GM12801 (cell line): ENCODE results near the gene ICA1L.

Experiments used
- TF ChIP-seq, protein P1 (sequence below): IDR thresholded peaks from one replicate; pipeline ENCODE4 v1.5.1; 2011; ENCODE audit warnings: control low read depth; ENCODE audit not compliant: insufficient read length; ENCODE audit errors: extremely low read depth

The ICA1L gene

GRCh38 chr2:202822411-202822810 is 49.2 kb downstream of the ICA1L start:
- TF ChIP-seq, protein P1, sequence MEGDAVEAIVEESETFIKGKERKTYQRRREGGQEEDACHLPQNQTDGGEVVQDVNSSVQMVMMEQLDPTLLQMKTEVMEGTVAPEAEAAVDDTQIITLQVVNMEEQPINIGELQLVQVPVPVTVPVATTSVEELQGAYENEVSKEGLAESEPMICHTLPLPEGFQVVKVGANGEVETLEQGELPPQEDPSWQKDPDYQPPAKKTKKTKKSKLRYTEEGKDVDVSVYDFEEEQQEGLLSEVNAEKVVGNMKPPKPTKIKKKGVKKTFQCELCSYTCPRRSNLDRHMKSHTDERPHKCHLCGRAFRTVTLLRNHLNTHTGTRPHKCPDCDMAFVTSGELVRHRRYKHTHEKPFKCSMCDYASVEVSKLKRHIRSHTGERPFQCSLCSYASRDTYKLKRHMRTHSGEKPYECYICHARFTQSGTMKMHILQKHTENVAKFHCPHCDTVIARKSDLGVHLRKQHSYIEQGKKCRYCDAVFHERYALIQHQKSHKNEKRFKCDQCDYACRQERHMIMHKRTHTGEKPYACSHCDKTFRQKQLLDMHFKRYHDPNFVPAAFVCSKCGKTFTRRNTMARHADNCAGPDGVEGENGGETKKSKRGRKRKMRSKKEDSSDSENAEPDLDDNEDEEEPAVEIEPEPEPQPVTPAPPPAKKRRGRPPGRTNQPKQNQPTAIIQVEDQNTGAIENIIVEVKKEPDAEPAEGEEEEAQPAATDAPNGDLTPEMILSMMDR: no peak

- TF ChIP-seq, protein P1: no peak
Measured at GRCh38 chr2:202821206-202822160, 50.1 kb downstream of the ICA1L start.

DNA sequence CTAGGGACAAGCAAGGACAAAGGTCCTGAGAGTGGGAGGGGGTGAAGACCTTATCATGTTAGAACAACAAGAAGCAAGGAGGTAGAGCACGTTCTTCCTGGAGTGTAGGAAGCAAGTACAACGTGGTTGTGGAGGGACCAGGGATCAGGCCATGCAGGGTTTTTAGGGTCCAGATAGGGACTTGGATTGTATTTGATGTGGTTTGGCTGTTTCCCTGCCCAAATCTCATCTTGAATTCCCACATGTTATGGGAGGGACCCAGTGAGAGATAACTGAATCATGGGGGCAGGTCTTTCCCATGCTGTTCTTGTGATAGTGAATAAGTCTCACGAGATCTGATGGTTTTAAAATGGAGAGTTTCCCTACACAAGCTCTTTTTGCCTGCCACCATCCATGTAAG is 53.2 kb downstream of the ICA1L start:
- TF ChIP-seq, protein P1: no peak

DNA sequence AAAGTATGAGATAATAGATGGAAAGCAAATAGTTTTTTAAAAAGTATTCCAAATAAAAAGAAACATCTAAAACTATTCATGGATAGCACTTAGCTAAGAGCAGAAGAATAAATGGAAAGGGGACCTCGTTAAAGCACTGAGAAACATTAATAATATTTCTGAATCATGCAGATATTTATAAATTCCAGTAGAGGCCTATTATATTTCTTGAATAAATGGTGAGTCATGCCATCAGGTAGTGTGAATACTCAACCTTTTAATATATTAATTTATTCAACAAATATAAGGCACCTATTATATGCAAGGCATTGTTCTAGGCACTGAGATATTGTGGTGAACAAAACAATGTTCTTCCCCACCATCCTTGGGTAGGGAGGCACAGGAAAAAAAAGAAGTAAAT is 53.8 kb downstream of the ICA1L start:
- TF ChIP-seq, protein P1: no peak

- TF ChIP-seq, protein P1: no peak
Measured at GRCh38 chr2:202815548-202816360, 55.8 kb downstream of the ICA1L start.

GRCh38 chr2:202814226-202814625 is 57.3 kb downstream of the ICA1L start:
- TF ChIP-seq, protein P1: no peak

GRCh38 chr2:202813387-202813786 is 58.2 kb downstream of the ICA1L start:
- TF ChIP-seq, protein P1: no peak
